NCI-H524 treated with DMSO at 0.1 percent for 48 hours (cell line): ENCODE results near the gene CMSS1.
"Not testable (repeated sequence)": the region's sequence is repeated elsewhere in the genome, so short reads cannot be mapped to it uniquely, and the experiment has no call there.

Source experiments
- DNase-seq: peaks from one replicate; lab custom pipeline; 2025; lab: John Stamatoyannopoulos, UW

The CMSS1 gene

GRCh38 chr3:100228247-100228646 lies 410.6 kb downstream of the CMSS1 start:
- no peak for DNase-seq

GRCh38 chr3:100229188-100229587 lies 411.5 kb downstream of the CMSS1 start:
- not testable (repeated sequence) for DNase-seq

GRCh38 chr3:100230710-100231109 lies 413.0 kb downstream of the CMSS1 start:
- no peak for DNase-seq
